ENCODE data around the gene TOM1. TPM values are rescaled to one million over a fixed set of nuclear protein-coding genes. Genes with fewer than 3 reads are reported as not detected.

The TOM1 gene
- total and polyA plus RNA-seq, 10 of the 15 experiments (the other 5 are each of a cell fraction or from before 2014, with no cell fraction given), result 2.2 to 64.6 (median 40.3) TPM

DNA sequence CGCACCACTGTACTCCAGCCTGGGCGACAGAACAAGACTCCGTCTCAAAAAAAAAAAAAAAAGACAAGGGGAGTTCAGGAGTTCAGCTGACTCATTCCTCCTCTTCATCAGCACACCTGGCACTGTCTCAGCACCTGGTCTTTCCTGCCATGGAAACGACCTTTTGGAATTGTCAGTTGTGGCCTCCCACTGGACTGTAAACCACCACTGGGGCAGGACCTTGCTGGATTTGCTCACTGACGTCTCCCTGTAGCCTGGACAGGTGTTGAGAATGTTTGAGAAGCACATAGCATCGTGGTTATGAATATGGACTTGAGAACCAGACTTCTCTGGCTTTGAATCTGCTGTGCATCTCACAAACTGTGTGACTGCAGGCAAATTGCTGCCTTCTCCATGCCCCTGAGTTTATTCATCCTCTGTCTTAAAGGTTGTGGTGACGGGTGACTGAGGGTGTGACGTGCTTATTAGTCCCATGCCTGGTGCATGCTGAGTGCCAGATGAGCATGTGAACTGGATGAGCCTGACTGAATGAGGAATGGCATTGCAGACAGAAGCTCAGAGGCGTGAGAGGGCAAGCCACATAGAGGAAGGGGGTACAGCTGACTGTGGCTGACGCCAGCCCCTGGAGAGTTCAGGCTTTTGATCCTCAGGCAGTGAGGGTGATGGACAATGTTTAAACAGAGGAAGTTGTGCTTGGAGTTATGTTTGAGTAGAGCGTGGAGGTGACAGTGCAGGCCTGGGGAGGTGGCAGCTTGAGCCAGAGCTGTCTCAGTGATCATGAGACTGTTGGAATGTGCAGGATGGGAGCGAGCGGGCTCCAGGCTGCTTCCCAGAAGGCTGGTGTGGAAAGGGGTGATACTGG is 12.7 kb downstream of the TOM1 start:
- FAIRE-seq (no peak), DNase-seq (ENCODE audit: low read depth, low spot score) (no peak), ATAC-seq (no peak)
- peaks cover 2% of the 10 kb centered on the region; the same call in 1 of the 2 replicates for H4K20me1 ChIP-seq (ENCODE audit: control insufficient read depth, insufficient read depth)
- ChIA-PET CTCF (no interaction called here), POLR2A (interaction anchor here (0.6 to 1.1 kb wide), 2 partner anchors 17 to 79 kb away, joined by 3 to 5 read pairs; no protein-coding TSS in a partner anchor), RAD21 (ENCODE audit: unreplicated experiment) (interaction anchor here (0.7 to 4.8 kb wide), 3 partner anchors 12 to 40 kb away, joined by 3 to 16 read pairs (median 11); partner anchors contain the start of gene TOM1), SMC1A (ENCODE audit: uncharacterized antibody, unreplicated experiment) (interaction anchor here (1.9 to 4.1 kb wide), 2 partner anchors 12 to 13 kb away, joined by 5 to 23 read pairs; partner anchors contain the start of gene TOM1)
- intact Hi-C loops (cut with micrococcal nuclease; ENCODE audit: unreplicated experiment), result no loop called here
- in situ Hi-C loops (cut with MboI), result no loop called here
- peak overlapping the region; percentile 35; the same call in 1 of the 2 replicates for H3K9ac ChIP-seq (ENCODE audit: control insufficient read depth, insufficient read depth, low read length)
- no peaks in the 10 kb centered on the region for H3K27me3 ChIP-seq (replicated peaks in 1 of 2; ENCODE audit: control insufficient read depth in 2 of 2, insufficient read depth in 2 of 2, low read length in 1 of 2)
- BruUV-seq (replicated peaks), result no TSS peak
- WGBS (ENCODE audit: insufficient coverage, insufficient replicate concordance, low lambda C conversion rate, missing lambda C conversion rate), result 64% methylated on average over 12 of the region's 13 CpGs
- peak overlapping the region; percentile 72 for H3K27ac ChIP-seq (ENCODE audit: control insufficient read depth, insufficient read depth)
- peaks cover 7% of the 10 kb centered on the region for H3K79me2 ChIP-seq (ENCODE audit: control insufficient read depth, insufficient read depth, low read length)
- no peak overlapping the region for H2AFZ ChIP-seq (ENCODE audit: control insufficient read depth, low read depth, low read length)
- H3K36me3 ChIP-seq (ENCODE audit: control insufficient read depth in 2 of 2, insufficient read depth in 2 of 2, low read length in 1 of 2), result no peaks in the 10 kb centered on the region
- H3K4me2 ChIP-seq (ENCODE audit: control insufficient read depth, insufficient read depth), result peak overlapping the region; percentile 63
- H3K4me1 ChIP-seq (ENCODE audit: control insufficient read depth, insufficient read depth, low read length), result peaks cover 61% of the 10 kb centered on the region
- no peaks in the 10 kb centered on the region for H3K9me3 ChIP-seq (replicated peaks; ENCODE audit: control insufficient read depth, insufficient read depth, low read length)
- H3K4me3 ChIP-seq, result no peak overlapping the region
- TF ChIP-seq CREM (IDR thresholded peaks at IDR 0.05; ENCODE audit: low read depth), result peak; percentile 67
- TF ChIP-seq IKZF1 (conservative IDR thresholded peaks at IDR 0.05), result 0 out of 2 replicates have a peak, but pooled peaks have one; percentile 18
- 0 out of 4 replicates have a peak, but pooled peaks of 1 of the 2 experiments have one; percentile 28 for TF ChIP-seq BHLHE40 (IDR thresholded peaks at IDR 0.05; ENCODE audit: borderline replicate concordance in 1 of 2, low read depth in 2 of 2, low read length in 1 of 2)
- TF ChIP-seq ZSCAN29 (IDR thresholded peaks at IDR 0.05), result no peak
- TF ChIP-seq EED (IDR thresholded peaks at IDR 0.05; ENCODE audit: low read depth), result peak; percentile 95
- peak; percentile 35; the same call in 1 of the 2 replicates for TF ChIP-seq NFIC (IDR thresholded peaks at IDR 0.05; ENCODE audit: low read depth, low read length)
- 0 out of 2 replicates have a peak, but pooled peaks have one; percentile 39 for TF ChIP-seq CREB1 (IDR thresholded peaks at IDR 0.05; ENCODE audit: low read depth)
- peak; percentile 86; the same call in 1 of the 2 replicates for TF ChIP-seq ZNF687 (IDR thresholded peaks at IDR 0.05)
- TF ChIP-seq RUNX3 (IDR thresholded peaks at IDR 0.05; ENCODE audit: low read length), result peak; percentile 60
- TF ChIP-seq ZNF274 (IDR thresholded peaks at IDR 0.05; ENCODE audit: insufficient read depth, insufficient read length), result no peak
- no peak for TF ChIP-seq FOS (IDR thresholded peaks at IDR 0.05; ENCODE audit: borderline replicate concordance, extremely low read depth, insufficient read length)
- TF ChIP-seq, protein P1, sequence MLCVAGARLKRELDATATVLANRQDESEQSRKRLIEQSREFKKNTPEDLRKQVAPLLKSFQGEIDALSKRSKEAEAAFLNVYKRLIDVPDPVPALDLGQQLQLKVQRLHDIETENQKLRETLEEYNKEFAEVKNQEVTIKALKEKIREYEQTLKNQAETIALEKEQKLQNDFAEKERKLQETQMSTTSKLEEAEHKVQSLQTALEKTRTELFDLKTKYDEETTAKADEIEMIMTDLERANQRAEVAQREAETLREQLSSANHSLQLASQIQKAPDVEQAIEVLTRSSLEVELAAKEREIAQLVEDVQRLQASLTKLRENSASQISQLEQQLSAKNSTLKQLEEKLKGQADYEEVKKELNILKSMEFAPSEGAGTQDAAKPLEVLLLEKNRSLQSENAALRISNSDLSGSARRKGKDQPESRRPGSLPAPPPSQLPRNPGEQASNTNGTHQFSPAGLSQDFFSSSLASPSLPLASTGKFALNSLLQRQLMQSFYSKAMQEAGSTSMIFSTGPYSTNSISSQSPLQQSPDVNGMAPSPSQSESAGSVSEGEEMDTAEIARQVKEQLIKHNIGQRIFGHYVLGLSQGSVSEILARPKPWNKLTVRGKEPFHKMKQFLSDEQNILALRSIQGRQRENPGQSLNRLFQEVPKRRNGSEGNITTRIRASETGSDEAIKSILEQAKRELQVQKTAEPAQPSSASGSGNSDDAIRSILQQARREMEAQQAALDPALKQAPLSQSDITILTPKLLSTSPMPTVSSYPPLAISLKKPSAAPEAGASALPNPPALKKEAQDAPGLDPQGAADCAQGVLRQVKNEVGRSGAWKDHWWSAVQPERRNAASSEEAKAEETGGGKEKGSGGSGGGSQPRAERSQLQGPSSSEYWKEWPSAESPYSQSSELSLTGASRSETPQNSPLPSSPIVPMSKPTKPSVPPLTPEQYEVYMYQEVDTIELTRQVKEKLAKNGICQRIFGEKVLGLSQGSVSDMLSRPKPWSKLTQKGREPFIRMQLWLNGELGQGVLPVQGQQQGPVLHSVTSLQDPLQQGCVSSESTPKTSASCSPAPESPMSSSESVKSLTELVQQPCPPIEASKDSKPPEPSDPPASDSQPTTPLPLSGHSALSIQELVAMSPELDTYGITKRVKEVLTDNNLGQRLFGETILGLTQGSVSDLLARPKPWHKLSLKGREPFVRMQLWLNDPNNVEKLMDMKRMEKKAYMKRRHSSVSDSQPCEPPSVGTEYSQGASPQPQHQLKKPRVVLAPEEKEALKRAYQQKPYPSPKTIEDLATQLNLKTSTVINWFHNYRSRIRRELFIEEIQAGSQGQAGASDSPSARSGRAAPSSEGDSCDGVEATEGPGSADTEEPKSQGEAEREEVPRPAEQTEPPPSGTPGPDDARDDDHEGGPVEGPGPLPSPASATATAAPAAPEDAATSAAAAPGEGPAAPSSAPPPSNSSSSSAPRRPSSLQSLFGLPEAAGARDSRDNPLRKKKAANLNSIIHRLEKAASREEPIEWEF (IDR thresholded peaks at IDR 0.05; ENCODE audit: insufficient replicate concordance, low read depth, low read length), result no peak
- TF ChIP-seq TCF12 (IDR thresholded peaks at IDR 0.05; ENCODE audit: low read depth, low read length), result peak; percentile 91
- no peak for TF ChIP-seq CBX5 (IDR thresholded peaks at IDR 0.05; ENCODE audit: low read depth)

Data from GM12878 (cell line).